ENCODE measurements around the gene MMAB.

DNA sequence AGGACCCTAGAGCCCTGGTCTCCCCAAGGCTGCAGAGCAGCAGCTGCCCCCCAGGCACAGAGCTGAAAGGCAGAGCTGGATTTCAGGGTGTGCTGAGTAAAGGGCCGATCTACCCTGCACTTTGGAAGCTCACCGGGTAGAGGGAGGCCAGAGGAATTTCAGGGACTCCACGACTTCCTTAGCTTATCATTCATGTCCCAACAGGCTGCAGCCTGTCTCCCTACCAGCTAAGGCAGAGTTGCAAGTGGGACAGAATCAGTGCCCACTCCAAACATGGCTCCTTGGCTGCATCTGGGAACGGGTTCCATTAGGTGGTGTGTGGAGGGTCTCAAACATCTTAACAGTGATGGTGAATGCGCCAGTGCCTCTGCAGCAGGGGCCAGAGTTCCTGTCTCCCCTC lies 27.5 kb downstream of the MMAB start:
- TF ChIP-seq, protein P1, sequence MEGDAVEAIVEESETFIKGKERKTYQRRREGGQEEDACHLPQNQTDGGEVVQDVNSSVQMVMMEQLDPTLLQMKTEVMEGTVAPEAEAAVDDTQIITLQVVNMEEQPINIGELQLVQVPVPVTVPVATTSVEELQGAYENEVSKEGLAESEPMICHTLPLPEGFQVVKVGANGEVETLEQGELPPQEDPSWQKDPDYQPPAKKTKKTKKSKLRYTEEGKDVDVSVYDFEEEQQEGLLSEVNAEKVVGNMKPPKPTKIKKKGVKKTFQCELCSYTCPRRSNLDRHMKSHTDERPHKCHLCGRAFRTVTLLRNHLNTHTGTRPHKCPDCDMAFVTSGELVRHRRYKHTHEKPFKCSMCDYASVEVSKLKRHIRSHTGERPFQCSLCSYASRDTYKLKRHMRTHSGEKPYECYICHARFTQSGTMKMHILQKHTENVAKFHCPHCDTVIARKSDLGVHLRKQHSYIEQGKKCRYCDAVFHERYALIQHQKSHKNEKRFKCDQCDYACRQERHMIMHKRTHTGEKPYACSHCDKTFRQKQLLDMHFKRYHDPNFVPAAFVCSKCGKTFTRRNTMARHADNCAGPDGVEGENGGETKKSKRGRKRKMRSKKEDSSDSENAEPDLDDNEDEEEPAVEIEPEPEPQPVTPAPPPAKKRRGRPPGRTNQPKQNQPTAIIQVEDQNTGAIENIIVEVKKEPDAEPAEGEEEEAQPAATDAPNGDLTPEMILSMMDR (IDR thresholded peaks at IDR 0.05), result no peak
- TF ChIP-seq EZH2 (IDR thresholded peaks at IDR 0.05) (no peak), EZH2phosphoT487 (IDR thresholded peaks at IDR 0.05) (no peak)
